LNCAP (cell line): ENCODE measurements around the gene RELT.

Experiments
- TF ChIP-seq, protein P1 (sequence below): fragments of 450-650 bp; IDR thresholded peaks from 2 replicates; pipeline ENCODE4 v1.5.1; 2017; ENCODE audit warnings: mild to moderate bottlenecking

RELT gene

GRCh38 chr11:73381589-73381988 is 5.4 kb downstream of the RELT start:
- TF ChIP-seq, protein P1, sequence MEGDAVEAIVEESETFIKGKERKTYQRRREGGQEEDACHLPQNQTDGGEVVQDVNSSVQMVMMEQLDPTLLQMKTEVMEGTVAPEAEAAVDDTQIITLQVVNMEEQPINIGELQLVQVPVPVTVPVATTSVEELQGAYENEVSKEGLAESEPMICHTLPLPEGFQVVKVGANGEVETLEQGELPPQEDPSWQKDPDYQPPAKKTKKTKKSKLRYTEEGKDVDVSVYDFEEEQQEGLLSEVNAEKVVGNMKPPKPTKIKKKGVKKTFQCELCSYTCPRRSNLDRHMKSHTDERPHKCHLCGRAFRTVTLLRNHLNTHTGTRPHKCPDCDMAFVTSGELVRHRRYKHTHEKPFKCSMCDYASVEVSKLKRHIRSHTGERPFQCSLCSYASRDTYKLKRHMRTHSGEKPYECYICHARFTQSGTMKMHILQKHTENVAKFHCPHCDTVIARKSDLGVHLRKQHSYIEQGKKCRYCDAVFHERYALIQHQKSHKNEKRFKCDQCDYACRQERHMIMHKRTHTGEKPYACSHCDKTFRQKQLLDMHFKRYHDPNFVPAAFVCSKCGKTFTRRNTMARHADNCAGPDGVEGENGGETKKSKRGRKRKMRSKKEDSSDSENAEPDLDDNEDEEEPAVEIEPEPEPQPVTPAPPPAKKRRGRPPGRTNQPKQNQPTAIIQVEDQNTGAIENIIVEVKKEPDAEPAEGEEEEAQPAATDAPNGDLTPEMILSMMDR: no peak

GRCh38 chr11:73382183-73382582 is 6.0 kb downstream of the RELT start:
- TF ChIP-seq, protein P1: no peak

DNA sequence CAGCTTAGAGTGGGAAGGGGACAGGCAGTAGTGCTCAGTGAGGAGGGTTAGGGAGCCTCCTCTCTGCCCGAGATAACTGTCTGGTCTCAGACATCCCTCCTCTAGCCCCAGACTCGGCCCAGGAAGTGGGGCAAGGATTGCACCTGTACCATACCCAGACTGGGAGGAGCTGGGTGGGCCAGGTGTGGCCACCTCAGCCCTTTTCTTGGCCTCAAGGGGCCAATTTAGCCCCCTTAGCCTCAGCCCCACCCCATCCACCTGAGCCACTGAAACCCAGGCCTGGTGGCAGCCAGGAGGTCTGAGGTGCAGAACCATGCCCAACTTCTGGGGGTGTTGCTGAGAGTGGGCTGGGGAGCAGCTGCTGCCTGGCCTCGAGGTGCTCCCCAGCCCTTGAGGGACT is 6.5 kb downstream of the RELT start:
- TF ChIP-seq, protein P1: no peak

- TF ChIP-seq, protein P1: no peak
Measured at GRCh38 chr11:73383249-73384124, 7.3 kb downstream of the RELT start.

DNA sequence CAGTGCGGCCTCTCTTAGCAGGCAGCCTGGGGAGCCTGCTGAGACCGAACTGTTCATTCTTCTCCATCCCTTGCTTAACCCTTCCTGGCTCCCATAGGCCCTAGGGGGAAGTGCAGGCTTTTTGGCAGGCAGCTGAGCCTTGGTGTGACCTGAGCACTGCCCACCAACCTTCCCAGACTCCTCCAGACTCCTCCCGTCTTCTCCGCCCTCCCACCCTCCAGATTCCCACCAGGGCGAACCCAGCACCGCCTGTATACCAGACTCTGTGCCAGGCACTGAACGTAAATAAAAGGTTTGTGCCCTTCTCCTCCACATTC is 7.9 kb downstream of the RELT start:
- TF ChIP-seq, protein P1: no peak

GRCh38 chr11:73384531-73384871 is 8.3 kb downstream of the RELT start:
- TF ChIP-seq, protein P1: no peak

DNA sequence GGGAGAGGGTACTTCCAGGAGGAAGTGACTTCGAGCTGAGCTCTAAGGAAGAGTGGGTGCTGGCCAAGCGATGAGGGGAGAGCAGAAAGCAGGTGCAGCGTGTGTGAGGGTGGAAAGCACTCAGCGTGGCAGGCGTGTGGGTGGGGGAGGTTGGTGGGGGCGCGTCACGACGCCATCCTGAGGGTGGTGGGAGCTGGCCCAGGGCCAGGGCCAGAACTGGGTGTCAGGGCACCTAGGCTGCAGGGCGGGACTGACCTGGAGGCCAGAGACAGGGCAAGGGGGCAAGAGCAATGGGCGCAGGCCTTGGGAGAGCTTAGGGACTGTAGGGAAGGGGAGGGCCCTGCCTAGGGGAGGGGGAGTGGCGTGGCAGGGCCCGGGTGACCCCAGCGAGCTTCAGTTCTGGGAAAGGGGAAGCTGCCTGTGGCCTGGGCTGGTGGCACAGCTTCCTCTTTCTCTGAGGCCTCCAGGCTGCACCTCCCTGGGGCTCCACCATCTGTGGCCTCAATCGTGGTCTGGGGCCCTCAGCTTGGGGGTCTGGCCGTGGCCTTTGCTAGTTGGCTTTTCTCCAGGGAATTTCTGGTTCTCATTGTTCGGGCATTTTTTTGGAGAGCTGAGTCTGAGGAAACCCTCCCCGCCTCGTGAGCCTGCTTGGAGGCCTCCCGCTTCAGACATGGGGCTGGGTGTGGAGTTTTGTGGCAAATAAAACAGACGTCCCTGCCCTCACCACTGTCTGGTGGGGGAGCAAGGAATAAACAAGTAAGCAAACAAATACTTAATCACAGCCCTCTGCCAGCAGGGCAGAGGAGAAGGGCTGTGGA is 8.9 kb downstream of the RELT start:
- TF ChIP-seq, protein P1: no peak
